Panc1 (cell line): ENCODE results near the gene BCL2L12. TPM values are rescaled to one million over a fixed set of nuclear protein-coding genes. Genes with fewer than 3 reads are reported as not detected.

Source experiments
- ATAC-seq: fragments of 200-7000 bp; cut with Tn5 transposase; 2 replicates; pipeline ENCODE4 v1.9.1; 2020; ENCODE audit warnings: mild to moderate bottlenecking, moderate library complexity
- BruUV-seq: library from RNA; stranded (reverse); fragments of 400-500 nt; replicated peaks from 2 replicates; lab custom pipeline; 2021; lab: Mats Ljungman, UMichigan
- CTCF ChIA-PET: fragments of 300-600 bp; sonication (Branson Sonifier 250); formaldehyde crosslinking; loops from one replicate; lab custom pipeline; 2022; ENCODE audit warnings: antibody characterized with exemption; lab: Charles Lee
- POLR2A ChIA-PET: fragments of 300-600 bp; sonication (Branson Sonifier 250); formaldehyde crosslinking; loops from one replicate; lab custom pipeline; 2022; ENCODE audit warnings: antibody characterized with exemption; lab: Charles Lee
- DNase-seq: peaks from one replicate; pipeline ENCODE4 v3.0.0-alpha.2; 2010; ENCODE audit warnings: low read depth, low spot score
- H3K27ac ChIP-seq: 2 replicates; pipeline ENCODE4 v1.5.1; 2011; ENCODE audit warnings: mild to moderate bottlenecking, low read length, inconsistent platforms
- H3K27me3 ChIP-seq: fragments of 200-500 bp; sonication (Bioruptor generic); 2 replicates; pipeline ENCODE4 v1.6.0; 2014; ENCODE audit warnings: low read length, inconsistent platforms; ENCODE audit not compliant: control insufficient read depth, insufficient read depth
- H3K36me3 ChIP-seq: fragments of 200-500 bp; sonication (Bioruptor generic); 2 replicates; pipeline ENCODE4 v1.5.1; 2014; ENCODE audit warnings: inconsistent platforms, mild to moderate bottlenecking, low read length, moderate library complexity; ENCODE audit not compliant: control insufficient read depth, insufficient read depth
- H3K4me1 ChIP-seq: 2 replicates; pipeline ENCODE4 v1.5.1; 2011; ENCODE audit warnings: inconsistent platforms, mild to moderate bottlenecking, low read length, moderate library complexity; ENCODE audit not compliant: control insufficient read depth, insufficient read depth
- H3K4me3 ChIP-seq, 2 experiments: 2 replicates each; pipeline ENCODE4 v1.5.1; 2011 to 2012; ENCODE audit warnings: low read depth in 2 of 2, low read length in 2 of 2, mild to moderate bottlenecking in 2 of 2, inconsistent platforms in 1 of 2, moderate library complexity in 1 of 2
- H3K9me3 ChIP-seq: fragments of 200-500 bp; sonication (Bioruptor generic); 2 replicates; pipeline ENCODE4 v1.5.1; 2014; ENCODE audit warnings: low read depth, mild to moderate bottlenecking, inconsistent platforms, low read length, moderate library complexity; ENCODE audit not compliant: control insufficient read depth, insufficient read depth
- POLR2AphosphoS5 ChIP-seq: IDR thresholded peaks from 2 replicates; pipeline ENCODE4 v1.6.1; 2012; ENCODE audit warnings: mild to moderate bottlenecking, low read depth, low read length, moderate library complexity
- SIN3A ChIP-seq: IDR thresholded peaks from 2 replicates; pipeline ENCODE4 v1.6.1; 2012; ENCODE audit warnings: low read depth, mild to moderate bottlenecking, low read length, moderate library complexity, borderline replicate concordance; ENCODE audit not compliant: insufficient read depth
- TCF7L2 ChIP-seq: IDR thresholded peaks from 2 replicates; pipeline ENCODE4 v1.6.1; 2011; ENCODE audit warnings: mild to moderate bottlenecking, low read depth, low read length, inconsistent platforms
- in situ Hi-C: cut with HindIII; loops from 2 replicates; pipeline ENCODE4 v1.10.0; 2016; ENCODE audit warnings: low sequenced_read_pairs, low pct_unique_long_range_greater_than_20kb
- intact Hi-C: fragments of 100-400 bp; cut with micrococcal nuclease; formaldehyde crosslinking; loops from one replicate; pipeline ENCODE4 v1.10.0; 2022; ENCODE audit not compliant: unreplicated experiment
- total RNA-seq: library from RNA; stranded (reverse); gene quantifications from one replicate; pipeline ENCODE4 v1.2.1, GENCODE V29; 2021; ENCODE audit not compliant: unreplicated experiment
- TF ChIP-seq, protein P1 (sequence below), 2 experiments: IDR thresholded peaks; 2 replicates each; pipeline ENCODE4 v1.6.1; 2011 to 2012; ENCODE audit warnings: low read depth in 2 of 2, control low read depth in 1 of 2, low read length in 1 of 2, mild to moderate bottlenecking in 1 of 2, moderate library complexity in 1 of 2; ENCODE audit not compliant: insufficient read depth in 1 of 2
- TF ChIP-seq, protein P2 (sequence below): fragments of 450-650 bp; IDR thresholded peaks from 2 replicates; pipeline ENCODE4 v1.5.1; 2017; ENCODE audit warnings: mild to moderate bottlenecking

Gene BCL2L12
- total RNA-seq, 1 experiment from 2014 or later, result 69.6 TPM

DNA sequence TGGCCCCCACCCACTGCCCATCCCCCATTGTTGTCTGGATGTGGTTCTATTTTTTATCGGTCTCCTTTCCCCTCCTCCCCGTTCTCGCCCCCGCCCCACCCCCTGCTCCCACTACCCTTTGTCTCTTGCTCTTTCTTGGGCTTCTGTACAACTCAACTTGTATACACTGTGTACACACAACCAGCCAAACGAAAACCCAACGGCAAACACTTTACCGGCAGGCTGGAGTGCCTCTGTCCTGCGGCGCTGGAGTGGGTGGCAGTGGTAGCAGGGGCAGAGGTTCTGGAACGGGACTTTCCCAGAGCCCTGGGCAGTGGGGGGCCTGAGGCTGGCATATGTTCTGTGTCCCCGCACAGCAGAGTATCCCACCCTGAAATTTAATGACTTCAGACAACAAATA, 39.5 kb upstream of the BCL2L12 start:
- ChIA-PET POLR2A (interaction anchor here (0.6 kb wide), 2 partner anchors 8 to 189 kb away, joined by 4 read pairs; no protein-coding TSS in a partner anchor), CTCF (no interaction called here)
- no TSS peak for BruUV-seq

DNA sequence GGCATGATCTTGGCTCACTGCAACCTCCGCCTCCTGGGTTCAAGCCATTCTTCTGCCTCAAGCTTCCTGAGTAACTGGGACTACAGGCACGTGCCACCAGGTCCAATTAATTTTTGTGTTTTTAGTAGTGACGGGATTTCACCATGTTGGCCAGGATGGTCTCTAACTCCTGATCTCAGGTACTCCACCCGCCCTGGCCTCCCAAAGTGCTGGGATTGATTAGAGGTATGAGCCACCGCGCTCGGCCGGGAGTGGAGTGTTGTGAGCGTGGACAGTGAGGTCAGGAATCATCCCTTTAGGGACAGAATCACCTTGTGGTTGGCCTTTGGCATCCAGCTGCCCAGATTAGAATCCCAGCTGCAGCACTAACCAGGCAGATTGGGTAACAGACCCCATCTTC, 36.1 kb upstream of the BCL2L12 start:
- H3K36me3 ChIP-seq, result no peaks in the 10 kb centered on the region
- H3K9me3 ChIP-seq, result no peaks in the 10 kb centered on the region
- H3K4me1 ChIP-seq, result no peaks in the 10 kb centered on the region
- intact Hi-C loops (no loop called here), in situ Hi-C loops (no loop called here)
- POLR2A ChIA-PET, result interaction anchor here (0.9 kb wide), 1 partner anchor 12 kb away, joined by 3 read pairs; the partner anchor contains the start of gene SCAF1
- no peak for DNase-seq
- BruUV-seq, result no TSS peak
- ATAC-seq, result no peak
- H3K27ac ChIP-seq, result no peak overlapping the region
- TF ChIP-seq SIN3A, result no peak
- TF ChIP-seq TCF7L2, result no peak
- TF ChIP-seq, protein P1, sequence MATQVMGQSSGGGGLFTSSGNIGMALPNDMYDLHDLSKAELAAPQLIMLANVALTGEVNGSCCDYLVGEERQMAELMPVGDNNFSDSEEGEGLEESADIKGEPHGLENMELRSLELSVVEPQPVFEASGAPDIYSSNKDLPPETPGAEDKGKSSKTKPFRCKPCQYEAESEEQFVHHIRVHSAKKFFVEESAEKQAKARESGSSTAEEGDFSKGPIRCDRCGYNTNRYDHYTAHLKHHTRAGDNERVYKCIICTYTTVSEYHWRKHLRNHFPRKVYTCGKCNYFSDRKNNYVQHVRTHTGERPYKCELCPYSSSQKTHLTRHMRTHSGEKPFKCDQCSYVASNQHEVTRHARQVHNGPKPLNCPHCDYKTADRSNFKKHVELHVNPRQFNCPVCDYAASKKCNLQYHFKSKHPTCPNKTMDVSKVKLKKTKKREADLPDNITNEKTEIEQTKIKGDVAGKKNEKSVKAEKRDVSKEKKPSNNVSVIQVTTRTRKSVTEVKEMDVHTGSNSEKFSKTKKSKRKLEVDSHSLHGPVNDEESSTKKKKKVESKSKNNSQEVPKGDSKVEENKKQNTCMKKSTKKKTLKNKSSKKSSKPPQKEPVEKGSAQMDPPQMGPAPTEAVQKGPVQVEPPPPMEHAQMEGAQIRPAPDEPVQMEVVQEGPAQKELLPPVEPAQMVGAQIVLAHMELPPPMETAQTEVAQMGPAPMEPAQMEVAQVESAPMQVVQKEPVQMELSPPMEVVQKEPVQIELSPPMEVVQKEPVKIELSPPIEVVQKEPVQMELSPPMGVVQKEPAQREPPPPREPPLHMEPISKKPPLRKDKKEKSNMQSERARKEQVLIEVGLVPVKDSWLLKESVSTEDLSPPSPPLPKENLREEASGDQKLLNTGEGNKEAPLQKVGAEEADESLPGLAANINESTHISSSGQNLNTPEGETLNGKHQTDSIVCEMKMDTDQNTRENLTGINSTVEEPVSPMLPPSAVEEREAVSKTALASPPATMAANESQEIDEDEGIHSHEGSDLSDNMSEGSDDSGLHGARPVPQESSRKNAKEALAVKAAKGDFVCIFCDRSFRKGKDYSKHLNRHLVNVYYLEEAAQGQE (IDR thresholded peaks at IDR 0.05; ENCODE audit: insufficient read depth in 1 of 2, low read depth in 2 of 2, low read length in 1 of 2), result no peak
- TF ChIP-seq, protein P2, sequence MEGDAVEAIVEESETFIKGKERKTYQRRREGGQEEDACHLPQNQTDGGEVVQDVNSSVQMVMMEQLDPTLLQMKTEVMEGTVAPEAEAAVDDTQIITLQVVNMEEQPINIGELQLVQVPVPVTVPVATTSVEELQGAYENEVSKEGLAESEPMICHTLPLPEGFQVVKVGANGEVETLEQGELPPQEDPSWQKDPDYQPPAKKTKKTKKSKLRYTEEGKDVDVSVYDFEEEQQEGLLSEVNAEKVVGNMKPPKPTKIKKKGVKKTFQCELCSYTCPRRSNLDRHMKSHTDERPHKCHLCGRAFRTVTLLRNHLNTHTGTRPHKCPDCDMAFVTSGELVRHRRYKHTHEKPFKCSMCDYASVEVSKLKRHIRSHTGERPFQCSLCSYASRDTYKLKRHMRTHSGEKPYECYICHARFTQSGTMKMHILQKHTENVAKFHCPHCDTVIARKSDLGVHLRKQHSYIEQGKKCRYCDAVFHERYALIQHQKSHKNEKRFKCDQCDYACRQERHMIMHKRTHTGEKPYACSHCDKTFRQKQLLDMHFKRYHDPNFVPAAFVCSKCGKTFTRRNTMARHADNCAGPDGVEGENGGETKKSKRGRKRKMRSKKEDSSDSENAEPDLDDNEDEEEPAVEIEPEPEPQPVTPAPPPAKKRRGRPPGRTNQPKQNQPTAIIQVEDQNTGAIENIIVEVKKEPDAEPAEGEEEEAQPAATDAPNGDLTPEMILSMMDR, result no peak
- no peak for TF ChIP-seq POLR2AphosphoS5
- CTCF ChIA-PET, result no interaction called here
- H3K27me3 ChIP-seq, result no peaks in the 10 kb centered on the region
- H3K4me3 ChIP-seq, result no peak overlapping the region

More for the DNA sequence above, 39.5 kb upstream of the BCL2L12 start:
- ATAC-seq (no peak), DNase-seq (no peak)
- no peak overlapping the region for H3K27ac ChIP-seq
- no peaks in the 10 kb centered on the region for H3K4me1 ChIP-seq
- no peaks in the 10 kb centered on the region for H3K27me3 ChIP-seq
- in situ Hi-C loops, result no loop called here
- no peaks in the 10 kb centered on the region for H3K36me3 ChIP-seq
- intact Hi-C loops, result no loop called here
- H3K4me3 ChIP-seq, result no peak overlapping the region
- no peaks in the 10 kb centered on the region for H3K9me3 ChIP-seq
- TF ChIP-seq SIN3A (no peak), TCF7L2 (no peak), POLR2AphosphoS5 (no peak)
- TF ChIP-seq, protein P2, result no peak
- TF ChIP-seq, protein P1 (IDR thresholded peaks at IDR 0.05; ENCODE audit: insufficient read depth in 1 of 2, low read depth in 2 of 2, low read length in 1 of 2), result no peak
